ENCODE data around the gene ANKS1A.

ANKS1A gene

GRCh38 chr6:35094183-35094582 is 205.1 kb downstream of the ANKS1A start:
- Histone ChIP-seq H3K79me2 (ENCODE audit: control insufficient read depth, low read length) (no peaks in the 10 kb centered on the region), H3K9me3 (ENCODE audit: control insufficient read depth, insufficient read depth, low read length) (no peaks in the 10 kb centered on the region), H3K4me2 (ENCODE audit: low read length) (no peak overlapping the region), H3K4me1 (ENCODE audit: control insufficient read depth, low read length) (no peaks in the 10 kb centered on the region), H3K4me3 (ENCODE audit: low read length) (no peak overlapping the region), H3F3A (ENCODE audit: control insufficient read depth, insufficient read depth) (no peaks in the 10 kb centered on the region), H4K20me1 (ENCODE audit: control insufficient read depth, insufficient read depth, low read depth, low read length) (no peaks in the 10 kb centered on the region), H3K27me3 (ENCODE audit: control insufficient read depth, low read length) (peaks cover 11% of the 10 kb centered on the region), H3K36me3 (ENCODE audit: control insufficient read depth, low read length) (no peaks in the 10 kb centered on the region), H3K9me2 (replicated peaks; ENCODE audit: control insufficient read depth, low read length) (no peaks in the 10 kb centered on the region), H3K27ac (ENCODE audit: low read depth, low read length) (no peak overlapping the region)
- TF ChIP-seq, protein P1, sequence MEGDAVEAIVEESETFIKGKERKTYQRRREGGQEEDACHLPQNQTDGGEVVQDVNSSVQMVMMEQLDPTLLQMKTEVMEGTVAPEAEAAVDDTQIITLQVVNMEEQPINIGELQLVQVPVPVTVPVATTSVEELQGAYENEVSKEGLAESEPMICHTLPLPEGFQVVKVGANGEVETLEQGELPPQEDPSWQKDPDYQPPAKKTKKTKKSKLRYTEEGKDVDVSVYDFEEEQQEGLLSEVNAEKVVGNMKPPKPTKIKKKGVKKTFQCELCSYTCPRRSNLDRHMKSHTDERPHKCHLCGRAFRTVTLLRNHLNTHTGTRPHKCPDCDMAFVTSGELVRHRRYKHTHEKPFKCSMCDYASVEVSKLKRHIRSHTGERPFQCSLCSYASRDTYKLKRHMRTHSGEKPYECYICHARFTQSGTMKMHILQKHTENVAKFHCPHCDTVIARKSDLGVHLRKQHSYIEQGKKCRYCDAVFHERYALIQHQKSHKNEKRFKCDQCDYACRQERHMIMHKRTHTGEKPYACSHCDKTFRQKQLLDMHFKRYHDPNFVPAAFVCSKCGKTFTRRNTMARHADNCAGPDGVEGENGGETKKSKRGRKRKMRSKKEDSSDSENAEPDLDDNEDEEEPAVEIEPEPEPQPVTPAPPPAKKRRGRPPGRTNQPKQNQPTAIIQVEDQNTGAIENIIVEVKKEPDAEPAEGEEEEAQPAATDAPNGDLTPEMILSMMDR (IDR thresholded peaks at IDR 0.05; ENCODE audit: low read depth, low read length, poor library complexity, severe bottlenecking): no peak
- no peak for TF ChIP-seq EZH2phosphoT487 (IDR thresholded peaks at IDR 0.05; ENCODE audit: borderline replicate concordance, low read length)

DNA sequence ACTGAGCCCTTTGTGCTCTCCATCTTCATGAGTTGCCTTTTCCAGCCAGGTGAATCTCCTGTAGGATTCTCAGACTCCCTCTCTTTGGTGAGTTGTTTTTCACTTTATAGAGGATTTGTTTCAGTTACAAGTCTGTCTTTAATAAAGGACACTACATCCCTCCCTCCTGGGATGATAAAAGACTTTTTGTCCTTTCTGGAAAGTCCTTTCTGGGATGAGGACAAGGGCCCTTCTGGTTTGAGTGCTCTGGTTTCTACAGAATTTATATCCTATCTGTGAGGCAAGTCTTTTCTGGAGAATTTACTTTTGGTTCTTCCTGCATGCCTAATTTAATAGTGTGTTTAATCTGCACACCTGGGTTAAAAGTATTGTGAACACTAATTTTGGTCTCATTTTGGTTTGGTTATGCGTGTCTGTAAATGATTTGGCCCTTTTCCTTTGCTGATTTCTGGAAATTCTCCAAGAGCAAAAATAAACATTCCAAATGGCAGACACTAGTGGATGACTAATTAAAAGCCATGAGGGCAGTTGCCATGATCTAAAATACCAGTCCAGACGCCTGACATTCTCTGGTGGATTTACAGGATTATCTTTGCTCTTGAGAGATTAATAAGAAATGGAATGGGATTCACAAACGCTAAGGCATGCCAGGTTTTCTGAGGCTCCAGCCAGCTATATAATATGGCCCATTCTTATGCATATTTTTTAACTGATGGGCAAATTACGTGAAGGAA is 207.2 kb downstream of the ANKS1A start:
- Histone ChIP-seq H3K4me1 (ENCODE audit: control insufficient read depth, low read length) (no peaks in the 10 kb centered on the region), H3F3A (ENCODE audit: control insufficient read depth, insufficient read depth) (no peaks in the 10 kb centered on the region), H3K9me2 (replicated peaks; ENCODE audit: control insufficient read depth, low read length) (no peaks in the 10 kb centered on the region), H3K4me2 (ENCODE audit: low read length) (no peak overlapping the region), H3K79me2 (ENCODE audit: control insufficient read depth, low read length) (no peaks in the 10 kb centered on the region), H3K9me3 (ENCODE audit: control insufficient read depth, insufficient read depth, low read length) (no peaks in the 10 kb centered on the region), H4K20me1 (ENCODE audit: control insufficient read depth, insufficient read depth, low read depth, low read length) (no peaks in the 10 kb centered on the region), H3K4me3 (ENCODE audit: low read length) (no peak overlapping the region), H3K36me3 (ENCODE audit: control insufficient read depth, low read length) (no peaks in the 10 kb centered on the region), H3K27me3 (ENCODE audit: control insufficient read depth, low read length) (peaks cover 15% of the 10 kb centered on the region), H3K27ac (ENCODE audit: low read depth, low read length) (no peak overlapping the region)
- TF ChIP-seq EZH2phosphoT487 (IDR thresholded peaks at IDR 0.05; ENCODE audit: borderline replicate concordance, low read length): no peak
- TF ChIP-seq, protein P1 (IDR thresholded peaks at IDR 0.05; ENCODE audit: low read depth, low read length, poor library complexity, severe bottlenecking): no peak

GRCh38 chr6:35099116-35099515 is 210.1 kb downstream of the ANKS1A start:
- no peaks in the 10 kb centered on the region for H3K9me3 ChIP-seq (ENCODE audit: control insufficient read depth, insufficient read depth, low read length)
- H3K27ac ChIP-seq (ENCODE audit: low read depth, low read length): no peak overlapping the region
- no peaks in the 10 kb centered on the region for H3K4me1 ChIP-seq (ENCODE audit: control insufficient read depth, low read length)
- peaks cover 15% of the 10 kb centered on the region for H3K27me3 ChIP-seq (ENCODE audit: control insufficient read depth, low read length)
- H3K9me2 ChIP-seq (replicated peaks; ENCODE audit: control insufficient read depth, low read length): no peaks in the 10 kb centered on the region
- no peaks in the 10 kb centered on the region for H3K36me3 ChIP-seq (ENCODE audit: control insufficient read depth, low read length)
- no peaks in the 10 kb centered on the region for H4K20me1 ChIP-seq (ENCODE audit: control insufficient read depth, insufficient read depth, low read depth, low read length)
- H3K4me3 ChIP-seq (ENCODE audit: low read length): no peak overlapping the region
- no peak for TF ChIP-seq EZH2phosphoT487 (IDR thresholded peaks at IDR 0.05; ENCODE audit: borderline replicate concordance, low read length)
- TF ChIP-seq, protein P1 (IDR thresholded peaks at IDR 0.05; ENCODE audit: low read depth, low read length, poor library complexity, severe bottlenecking): no peak
- no peaks in the 10 kb centered on the region for H3F3A ChIP-seq (ENCODE audit: control insufficient read depth, insufficient read depth)
- no peaks in the 10 kb centered on the region for H3K79me2 ChIP-seq (ENCODE audit: control insufficient read depth, low read length)
- H3K4me2 ChIP-seq (ENCODE audit: low read length): no peak overlapping the region
